Endothelial cell of umbilical vein (primary cell): ENCODE measurements around the gene SIAH1. TPM values are rescaled to one million over a fixed set of nuclear protein-coding genes. Genes with fewer than 3 reads are reported as not detected.

Experiments used
- BruUV-seq: library from RNA; stranded (reverse); fragments of 400-500 nt; replicated peaks from 2 replicates; lab custom pipeline; 2021; lab: Mats Ljungman, UMichigan
- CTCF ChIA-PET: fragments of 300-600, 350-600 bp; sonication (Branson Sonifier 250); formaldehyde crosslinking; loops from one replicate; lab custom pipeline; 2021; ENCODE audit warnings: antibody characterized with exemption, inconsistent platforms; lab: Charles Lee
- POLR2A ChIA-PET: fragments of 300-600, 350-600 bp; sonication (Branson Sonifier 250); formaldehyde crosslinking; loops from one replicate; lab custom pipeline; 2021; ENCODE audit warnings: antibody characterized with exemption, inconsistent platforms; lab: Charles Lee
- DNase-seq: peaks from one replicate; pipeline ENCODE4 v3.0.0-alpha.2; 2011; ENCODE audit warnings: low read depth, low spot score
- FAIRE-seq: peaks from 2 replicates; lab custom pipeline; 2011; peaks lifted over from hg19 to GRCh38; lab: Jason Lieb, UNC
- H2AFZ ChIP-seq: 2 replicates; pipeline ENCODE4 v1.6.0; 2012; ENCODE audit warnings: low read depth, low read length, control low read depth, inconsistent platforms
- H3K27ac ChIP-seq: 2 replicates; pipeline ENCODE4 v1.5.1; 2011; ENCODE audit warnings: low read depth, mild to moderate bottlenecking, control low read depth, low read length, moderate library complexity; ENCODE audit not compliant: insufficient read depth
- H3K27me3 ChIP-seq, 2 experiments: 2 replicates each; pipeline versions ENCODE4 v1.6.0 to v1.6.1; 2011; ENCODE audit warnings: low read length in 2 of 2, mixed read lengths in 1 of 2; ENCODE audit not compliant: control insufficient read depth in 2 of 2, insufficient read depth in 2 of 2
- H3K36me3 ChIP-seq, 2 experiments: 2 replicates in 1 of 2; 3 replicates in 1 of 2; pipeline ENCODE4 v1.5.1; 2011; ENCODE audit warnings: low read length in 2 of 2, mild to moderate bottlenecking in 1 of 2, moderate library complexity in 1 of 2; ENCODE audit not compliant: control insufficient read depth in 2 of 2, insufficient read depth in 2 of 2; ENCODE audit errors: extremely low read depth in 1 of 2
- H3K4me1 ChIP-seq: 3 replicates; pipeline ENCODE4 v1.5.1; 2011; ENCODE audit warnings: mild to moderate bottlenecking, low read length; ENCODE audit not compliant: control insufficient read depth, insufficient read depth; ENCODE audit errors: extremely low read depth
- H3K4me2 ChIP-seq: 2 replicates; pipeline ENCODE4 v1.6.1; 2011; ENCODE audit warnings: low read length, control low read depth, mixed read lengths; ENCODE audit not compliant: insufficient read depth
- H3K4me3 ChIP-seq, 3 experiments: fragments of 200-600 bp in 1 of 3; sonication (generic), shearing (Covaris generic) in 1 of 3; replicated peaks in 1 of 3; 2 replicates each; pipeline ENCODE4 v1.5.1; 2011 to 2016; ENCODE audit warnings: control low read depth in 3 of 3, low read length in 3 of 3, mild to moderate bottlenecking in 2 of 3, inconsistent platforms in 1 of 3, low read depth in 1 of 3, moderate library complexity in 1 of 3; ENCODE audit not compliant: insufficient read depth in 1 of 3
- H3K79me2 ChIP-seq: 2 replicates; pipeline ENCODE4 v1.6.0; 2012; ENCODE audit warnings: low read length, inconsistent platforms; ENCODE audit not compliant: control insufficient read depth, insufficient read depth
- H3K9ac ChIP-seq: replicated peaks from 2 replicates; pipeline ENCODE3; 2011; ENCODE audit warnings: low read length, control low read depth; ENCODE audit not compliant: insufficient read depth; ENCODE audit errors: extremely low read depth
- H3K9me1 ChIP-seq: replicated peaks from 3 replicates; pipeline ENCODE4 v1.6.0; 2011; ENCODE audit warnings: mild to moderate bottlenecking, low read length; ENCODE audit not compliant: control insufficient read depth, insufficient read depth; ENCODE audit errors: extremely low read depth
- H3K9me3 ChIP-seq: replicated peaks from 2 replicates; pipeline ENCODE4 v1.5.1; 2012; ENCODE audit warnings: low read length, inconsistent platforms; ENCODE audit not compliant: control insufficient read depth, insufficient read depth
- H4K20me1 ChIP-seq: replicated peaks from 2 replicates; pipeline ENCODE3; 2011; ENCODE audit warnings: mild to moderate bottlenecking, low read length; ENCODE audit not compliant: control insufficient read depth, insufficient read depth; ENCODE audit errors: extremely low read depth
- POLR2A ChIP-seq: IDR thresholded peaks from 2 replicates; pipeline ENCODE4 v1.6.1; 2012; ENCODE audit warnings: low read depth, mild to moderate bottlenecking, control low read depth, low read length
- dilution Hi-C: fragments of 300-500 bp; cut with MboI; formaldehyde crosslinking; loops from one replicate; pipeline ENCODE4 v1.15.0; 2019; ENCODE audit warnings: low sequenced_read_pairs; ENCODE audit not compliant: extremely low pct_ligation_motif_present
- intact Hi-C: fragments of 100-400 bp; cut with micrococcal nuclease; formaldehyde crosslinking; loops from one replicate; pipeline ENCODE4 v1.10.0; 2022
- polyA plus RNA-seq, 4 experiments: library from polyadenylated mRNA; depleted of rRNA in 3 of 4; stranded (reverse) in 3 of 4; unstranded in 1 of 4; fragments of >200 nt; gene quantifications; 2 replicates each; pipeline versions ENCODE4 v1.2.1 to v1.2.3, GENCODE V29; 2011 to 2012; ENCODE audit warnings: missing spikeins in 1 of 4
- total RNA-seq: library from RNA; stranded (reverse); gene quantifications from 2 replicates; pipeline ENCODE4 v1.2.3, GENCODE V29; 2021
- TF ChIP-seq, protein P1 (sequence below), 2 donors: IDR thresholded peaks; 1 replicate in 1 of 2; 2 replicates in 1 of 2; pipeline ENCODE4 v1.5.1; 2011; ENCODE audit warnings: low read length in 2 of 2, mild to moderate bottlenecking in 2 of 2, moderate library complexity in 2 of 2, control low read depth in 1 of 2, inconsistent platforms in 1 of 2, low read depth in 1 of 2; ENCODE audit not compliant: insufficient read depth in 1 of 2; ENCODE audit errors: extremely low read depth in 1 of 2

The SIAH1 gene
- total and polyA plus RNA-seq, 2 donors (not counting 3 experiments of a cell fraction or from before 2014, with no cell fraction given), result 14.4 to 19.9 TPM

DNA sequence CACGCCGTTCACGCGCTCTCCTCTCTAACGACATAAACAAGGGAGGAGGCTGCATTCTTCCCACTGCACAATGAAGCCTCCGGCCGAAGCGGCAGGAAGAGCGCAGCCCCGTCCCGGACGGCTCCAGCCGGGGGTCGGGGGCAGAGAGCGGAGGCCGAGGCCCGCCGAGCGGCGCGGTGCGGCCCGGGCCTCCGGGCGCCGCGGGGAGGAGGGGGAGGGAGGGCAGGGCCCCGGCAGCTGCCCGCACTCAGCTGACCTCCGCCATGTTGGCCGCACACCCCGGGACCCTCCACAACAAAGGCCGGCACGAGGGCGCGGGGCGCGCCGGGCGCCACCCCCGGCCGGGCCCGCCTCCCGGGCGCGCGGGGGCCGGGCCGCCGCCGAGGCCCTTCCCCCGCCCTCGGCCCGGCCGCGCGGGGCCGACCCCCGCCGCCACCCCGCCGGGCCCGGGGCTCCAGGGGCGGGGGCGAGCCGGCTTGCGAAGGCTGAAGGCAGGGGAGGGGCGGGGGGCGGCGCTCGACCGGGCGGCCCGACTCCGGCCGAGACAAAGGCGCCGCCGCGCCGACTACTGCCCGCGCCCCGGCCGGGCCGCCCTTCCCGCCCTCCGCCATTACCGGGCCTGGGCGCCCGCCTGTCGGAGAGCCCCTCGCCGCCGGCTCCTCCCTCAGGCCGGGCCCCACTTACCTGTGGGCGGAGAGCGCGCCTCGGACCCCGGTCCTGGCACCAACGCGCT, 527 bp downstream of the SIAH1 start:
- peaks cover 6% of the 10 kb centered on the region for H4K20me1 ChIP-seq
- H3K27me3 ChIP-seq, result no peaks in the 10 kb centered on the region
- peak overlapping the region; percentile 92 for H3K27ac ChIP-seq
- H3K4me3 ChIP-seq, result peak overlapping the region; percentile 64 to 99 (median 77)
- intact Hi-C loops, result loop anchor here (1.0 to 10.0 kb wide), 6 partner anchors 18 to 226 kb away; partner anchors contain the start of genes ABCC11, LONP2 and N4BP1
- dilution Hi-C loops, result no loop called here
- peak overlapping the region; percentile 98 for H3K9ac ChIP-seq
- H3K4me1 ChIP-seq, result peaks cover 18% of the 10 kb centered on the region
- DNase-seq (peak; percentile 61), FAIRE-seq (no peak)
- H3K4me2 ChIP-seq, result peak overlapping the region; percentile 98
- H3K79me2 ChIP-seq, result peaks cover 47% of the 10 kb centered on the region
- BruUV-seq, result no TSS peak
- peak; percentile 7 for TF ChIP-seq POLR2A
- TF ChIP-seq, protein P1, sequence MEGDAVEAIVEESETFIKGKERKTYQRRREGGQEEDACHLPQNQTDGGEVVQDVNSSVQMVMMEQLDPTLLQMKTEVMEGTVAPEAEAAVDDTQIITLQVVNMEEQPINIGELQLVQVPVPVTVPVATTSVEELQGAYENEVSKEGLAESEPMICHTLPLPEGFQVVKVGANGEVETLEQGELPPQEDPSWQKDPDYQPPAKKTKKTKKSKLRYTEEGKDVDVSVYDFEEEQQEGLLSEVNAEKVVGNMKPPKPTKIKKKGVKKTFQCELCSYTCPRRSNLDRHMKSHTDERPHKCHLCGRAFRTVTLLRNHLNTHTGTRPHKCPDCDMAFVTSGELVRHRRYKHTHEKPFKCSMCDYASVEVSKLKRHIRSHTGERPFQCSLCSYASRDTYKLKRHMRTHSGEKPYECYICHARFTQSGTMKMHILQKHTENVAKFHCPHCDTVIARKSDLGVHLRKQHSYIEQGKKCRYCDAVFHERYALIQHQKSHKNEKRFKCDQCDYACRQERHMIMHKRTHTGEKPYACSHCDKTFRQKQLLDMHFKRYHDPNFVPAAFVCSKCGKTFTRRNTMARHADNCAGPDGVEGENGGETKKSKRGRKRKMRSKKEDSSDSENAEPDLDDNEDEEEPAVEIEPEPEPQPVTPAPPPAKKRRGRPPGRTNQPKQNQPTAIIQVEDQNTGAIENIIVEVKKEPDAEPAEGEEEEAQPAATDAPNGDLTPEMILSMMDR (IDR thresholded peaks at IDR 0.05; ENCODE audit: extremely low read depth in 1 of 2, insufficient read depth in 1 of 2, low read depth in 1 of 2, low read length in 2 of 2), result no peak
- CTCF ChIA-PET, result interaction anchor here (1.3 to 3.3 kb wide), 5 partner anchors 14 to 246 kb away, joined by 3 to 17 read pairs (median 4); no protein-coding TSS in a partner anchor
- no peaks in the 10 kb centered on the region for H3K9me3 ChIP-seq
- H3K9me1 ChIP-seq, result no peaks in the 10 kb centered on the region
- POLR2A ChIA-PET, result interaction anchor here (1.5 kb wide), 1 partner anchor 19 kb away, joined by 4 read pairs; no protein-coding TSS in a partner anchor
- no peaks in the 10 kb centered on the region for H3K36me3 ChIP-seq
- peak overlapping the region; percentile 74 for H2AFZ ChIP-seq
